HG03457 (cell line): Measurements from ENCODE around the gene ASIC3.

Source experiments
- ATAC-seq: cut with Tn5 transposase; IDR thresholded peaks from one replicate; pipeline ENCODE4 v1.9.1; 2021; ENCODE audit warnings: moderate number of reproducible peaks; ENCODE audit not compliant: unreplicated experiment

ASIC3 gene

GRCh38 chr7:151070574-151070960 is 22.2 kb downstream of the ASIC3 start:
- ATAC-seq, result no peak

GRCh38 chr7:151071032-151071866 is 22.9 kb downstream of the ASIC3 start:
- ATAC-seq, result no peak

GRCh38 chr7:151073990-151074389 is 25.7 kb downstream of the ASIC3 start:
- no peak for ATAC-seq

GRCh38 chr7:151074817-151075661 is 26.7 kb downstream of the ASIC3 start:
- no peak for ATAC-seq

- ATAC-seq, result no peak
These were observed 27.3 kb downstream of the ASIC3 start for GRCh38 chr7:151075662-151075971.

- ATAC-seq, result no peak
These were observed 27.7 kb downstream of the ASIC3 start for GRCh38 chr7:151075978-151076426.

- ATAC-seq, result no peak
These were observed 28.8 kb downstream of the ASIC3 start for GRCh38 chr7:151076863-151077704.

GRCh38 chr7:151077705-151078232 is 29.4 kb downstream of the ASIC3 start:
- ATAC-seq, result no peak

- ATAC-seq, result no peak
These were observed 30.1 kb downstream of the ASIC3 start for GRCh38 chr7:151078233-151079040.

- no peak for ATAC-seq
These were observed 31.0 kb downstream of the ASIC3 start for GRCh38 chr7:151079199-151079910.

- no peak for ATAC-seq
These were observed 31.8 kb downstream of the ASIC3 start for GRCh38 chr7:151080067-151080521.

GRCh38 chr7:151080522-151081169 is 32.3 kb downstream of the ASIC3 start, which contains the start of gene FASTK:
Gene FASTK (minus strand): TSS chr7:151080809. CDS start chr7:151080766, 43 bp downstream.
- peak; percentile 53 for ATAC-seq

GRCh38 chr7:151081170-151082101 is 33.1 kb downstream of the ASIC3 start:
- no peak for ATAC-seq

GRCh38 chr7:151082141-151083070 is 34.1 kb downstream of the ASIC3 start:
- ATAC-seq, result no peak

- ATAC-seq, result peak; percentile 35
These were observed 34.9 kb downstream of the ASIC3 start, which contains the start of gene TMUB1 for GRCh38 chr7:151083071-151083823. Gene TMUB1 (minus strand): TSS chr7:151083493. CDS start chr7:151082563, 930 bp downstream.

- ATAC-seq, result no peak
These were observed 35.5 kb downstream of the ASIC3 start for GRCh38 chr7:151083824-151084160.
